ENCODE data around the gene KRT12.
"Not testable (repeated sequence)": the region's sequence is repeated elsewhere in the genome, so short reads cannot be mapped to it uniquely, and the experiment has no call there.

The KRT12 gene

GRCh38 chr17:40883626-40884334 lies 16.8 kb upstream of the KRT12 start:
- DNase-seq = no peak

- DNase-seq = no peak
Observed at GRCh38 chr17:40883031-40883430, 16.0 kb upstream of the KRT12 start.

GRCh38 chr17:40879026-40879425 lies 12.0 kb upstream of the KRT12 start:
- DNase-seq = no peak

DNA sequence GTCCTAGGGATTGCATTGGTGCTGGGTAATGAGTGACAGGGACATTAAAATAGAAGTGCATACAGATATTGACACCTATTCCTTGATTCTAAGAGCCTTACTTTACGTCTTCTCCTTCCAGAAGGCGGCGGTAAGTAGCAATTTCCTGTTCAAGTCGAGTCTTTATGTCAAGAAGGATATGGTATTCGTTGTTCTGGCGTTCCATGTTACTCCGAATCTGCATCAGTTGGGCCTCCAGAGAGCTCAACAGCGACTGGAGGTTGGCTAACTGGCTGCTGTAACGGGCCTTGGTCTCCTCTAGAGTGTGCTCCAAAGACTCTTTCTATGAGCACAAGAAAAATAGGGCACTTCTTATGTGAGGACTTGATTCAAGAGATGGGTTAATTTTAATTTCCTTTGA lies 11.0 kb upstream of the KRT12 start:
- no peak for DNase-seq

DNA sequence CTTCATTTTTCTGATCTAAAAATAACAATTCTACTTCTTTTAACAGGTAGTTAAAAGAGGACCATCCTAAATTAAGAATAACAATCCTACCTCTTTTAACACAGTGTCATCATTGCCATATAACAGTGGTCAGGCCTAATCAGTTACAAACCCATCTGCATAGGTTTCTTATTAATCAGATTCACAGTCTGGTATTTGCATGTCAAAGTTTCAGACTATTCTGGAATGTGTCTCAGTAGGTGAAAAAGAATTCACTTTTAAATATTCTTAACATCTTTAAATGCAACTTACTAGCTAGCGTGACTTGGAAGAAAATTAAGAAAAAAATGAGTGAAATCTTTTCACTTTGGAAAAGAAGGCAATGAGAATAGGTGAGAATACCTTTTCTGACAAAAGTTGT lies 6.8 kb upstream of the KRT12 start:
- no peak for DNase-seq

- DNase-seq = no peak
Observed at GRCh38 chr17:40873255-40873654, 6.2 kb upstream of the KRT12 start.

DNA sequence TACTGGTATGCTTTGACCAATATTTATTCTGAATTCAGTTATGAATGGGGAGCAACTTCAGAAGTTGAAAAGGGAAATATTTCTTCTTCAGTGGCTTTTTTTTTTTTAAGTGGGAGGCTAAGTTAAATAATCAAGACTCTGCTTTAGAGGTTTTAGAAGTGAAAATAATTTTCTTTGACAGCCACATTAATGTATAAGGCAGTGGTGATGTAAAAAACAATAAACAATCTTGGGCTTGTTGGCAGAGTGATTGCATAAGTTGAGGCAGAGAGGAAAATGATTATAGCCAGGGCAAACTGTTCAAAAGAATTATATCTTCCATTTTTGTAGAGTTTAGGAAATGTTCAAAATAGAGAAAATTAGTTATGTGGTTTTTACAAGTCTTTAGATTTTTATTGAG lies 5.4 kb upstream of the KRT12 start:
- DNase-seq = no peak

GRCh38 chr17:40871316-40871715 lies 4.3 kb upstream of the KRT12 start:
- DNase-seq = no peak

DNA sequence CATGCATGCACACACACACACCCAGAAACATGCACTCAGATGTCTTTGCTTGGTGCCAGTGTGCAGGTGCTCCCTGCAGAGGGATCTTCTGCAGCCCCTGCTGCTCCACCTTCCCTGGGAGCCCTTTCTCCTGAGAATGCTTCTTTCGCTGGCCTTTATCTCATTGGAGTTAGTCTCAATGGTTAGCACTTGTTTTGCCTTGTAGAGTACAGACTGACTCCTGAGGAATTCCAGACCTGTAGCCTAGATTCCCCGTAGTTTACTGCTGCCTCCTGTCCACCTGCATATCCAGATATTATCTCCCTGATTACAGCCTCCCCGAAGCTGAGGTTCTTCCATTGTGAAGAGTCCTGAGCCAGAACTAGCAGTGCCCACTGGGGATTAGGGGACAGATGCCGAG lies 3.1 kb upstream of the KRT12 start:
- DNase-seq = no peak

DNA sequence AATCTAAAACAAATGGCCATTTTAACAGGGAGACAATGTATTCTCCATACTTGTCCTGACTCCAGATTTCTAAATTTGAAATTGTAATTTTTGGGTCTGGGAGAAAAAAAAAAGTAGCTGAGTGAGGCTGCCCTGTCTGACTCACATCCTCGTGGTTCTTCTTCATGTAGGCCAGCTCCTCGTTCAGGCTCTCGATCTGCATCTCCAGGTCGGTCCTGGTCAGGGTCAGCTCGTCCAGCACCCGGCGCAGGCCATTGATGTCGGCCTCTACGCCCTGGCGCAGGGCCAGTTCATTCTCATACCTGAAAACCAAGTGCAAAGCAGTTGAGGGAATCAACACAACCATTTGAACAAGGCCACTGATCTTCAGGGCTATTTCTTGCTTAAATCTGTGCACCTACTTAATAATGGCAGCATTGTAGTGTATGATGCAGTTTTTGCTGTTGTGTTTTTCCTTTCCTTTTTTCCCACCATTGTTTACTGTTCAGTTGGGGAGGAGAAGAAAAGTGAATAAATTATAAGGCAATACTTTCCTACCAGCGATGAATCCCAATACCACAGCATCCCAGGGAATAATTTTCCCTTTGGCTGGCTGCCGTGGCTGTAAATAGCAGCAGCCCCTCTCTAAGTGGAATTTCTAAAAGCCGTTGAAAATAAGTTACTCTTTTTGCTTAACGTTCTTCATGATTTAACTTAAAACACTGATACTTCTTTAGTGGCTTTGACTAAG lies 2.2 kb downstream of the KRT12 start:
- DNase-seq = no peak

DNA sequence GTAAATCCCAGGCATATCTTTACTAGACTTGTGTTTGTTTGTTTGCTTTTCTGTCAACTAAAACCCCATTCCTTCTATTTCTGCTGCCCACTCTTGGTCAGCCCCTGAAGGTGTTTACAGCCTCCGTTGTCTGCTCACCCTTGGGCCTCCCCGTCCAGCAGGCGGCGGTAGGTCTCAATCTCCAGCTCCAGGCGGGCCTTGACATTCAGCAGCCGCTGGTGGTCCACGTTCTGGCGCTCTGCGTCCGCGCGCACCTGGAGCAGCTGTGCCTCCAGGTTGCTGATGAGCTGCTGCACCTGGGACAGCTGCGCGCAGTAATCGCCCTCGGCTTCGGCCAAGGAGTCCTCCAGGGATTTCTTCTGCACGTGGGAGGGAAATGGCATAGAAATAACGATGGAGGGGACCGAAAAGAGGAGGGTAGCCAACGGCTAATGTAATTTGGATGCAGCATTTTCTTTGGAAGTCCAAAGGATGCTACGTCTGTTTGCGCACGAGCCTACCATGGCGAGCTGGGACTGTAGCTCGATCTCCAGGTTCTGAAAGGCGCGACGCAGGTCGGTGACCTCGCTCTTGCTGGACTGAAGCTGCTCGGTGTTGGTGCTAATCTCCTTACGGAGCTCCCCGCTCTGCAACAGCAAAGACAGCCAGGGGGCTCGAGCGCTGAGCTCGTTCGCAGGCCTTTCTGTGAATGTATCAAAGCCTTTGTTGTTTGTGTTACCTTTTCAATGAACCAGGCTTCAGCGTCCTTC lies 3.9 kb downstream of the KRT12 start:
- DNase-seq = no peak

GRCh38 chr17:40859536-40859935 lies 7.5 kb downstream of the KRT12 start:
- no peak for DNase-seq

DNA sequence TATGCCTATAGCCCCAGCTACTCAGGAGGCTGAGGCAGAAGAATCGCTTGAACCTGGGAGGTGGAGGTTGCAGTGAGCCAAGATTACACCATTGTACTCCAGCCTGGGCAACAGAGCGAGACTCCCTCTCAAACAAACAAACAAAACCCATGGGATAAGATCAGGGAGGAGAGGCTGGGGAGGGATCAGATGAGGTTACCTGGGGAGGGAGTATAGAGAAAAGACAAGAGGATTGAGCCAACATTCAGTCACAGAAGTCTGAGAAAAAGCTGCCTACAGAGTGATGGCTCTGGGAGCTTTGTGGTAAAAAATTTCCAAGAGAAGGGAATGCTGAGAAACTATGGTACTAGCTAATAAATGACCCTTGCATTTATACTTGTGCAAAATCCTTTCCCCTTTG lies 8.4 kb downstream of the KRT12 start:
- DNase-seq = not testable (repeated sequence)

DNA sequence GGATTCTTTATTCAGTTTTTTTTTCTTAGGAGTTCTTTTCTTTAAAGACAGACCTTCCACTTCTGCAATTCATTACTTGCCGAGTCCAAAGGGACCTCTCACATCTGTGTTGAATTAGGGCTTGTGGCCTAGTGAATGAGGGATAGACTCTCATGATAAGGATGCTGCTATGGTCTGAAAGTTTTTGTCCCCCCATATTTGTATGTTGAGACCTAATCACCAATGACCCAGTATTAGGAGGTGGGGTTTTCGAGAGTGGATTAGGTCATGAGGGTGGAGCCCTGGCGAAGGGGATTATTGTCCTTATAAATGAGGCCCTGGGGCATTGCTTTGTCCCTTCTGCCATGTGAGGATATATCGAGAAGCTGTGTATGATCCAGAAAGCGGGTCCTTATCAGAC lies 9.5 kb downstream of the KRT12 start:
- DNase-seq = no peak

DNA sequence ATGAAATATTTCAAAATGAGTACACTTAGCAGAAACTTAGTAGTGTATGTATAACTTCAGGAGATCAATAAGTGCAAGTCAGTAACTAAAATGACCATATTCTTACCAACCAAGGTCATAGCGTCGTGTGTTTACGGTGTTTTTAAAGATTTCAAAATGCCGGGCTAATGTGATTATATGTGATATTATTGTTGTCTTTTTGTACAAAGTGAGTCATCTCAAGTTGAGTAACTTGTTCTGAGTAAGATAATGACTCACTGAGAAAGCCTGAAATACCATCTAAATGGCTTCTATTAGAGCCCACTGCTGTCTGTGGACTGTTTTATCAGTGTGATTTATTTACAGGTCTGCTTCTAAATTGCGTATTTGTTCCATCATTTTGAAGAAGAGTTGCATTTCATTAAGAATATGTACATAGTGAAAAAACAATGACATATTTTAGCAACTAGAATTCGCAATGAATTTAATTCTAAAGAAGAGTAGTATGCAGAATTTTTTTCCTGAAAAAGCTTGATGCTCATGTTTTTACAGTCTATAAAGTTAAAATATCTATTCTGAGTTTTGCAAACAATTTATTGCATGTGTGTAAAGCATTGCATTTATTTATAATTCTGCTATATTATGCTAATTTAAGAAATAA lies 12.7 kb downstream of the KRT12 start:
- DNase-seq = no peak

GRCh38 chr17:40852364-40852763 lies 14.7 kb downstream of the KRT12 start:
- no peak for DNase-seq

DNA sequence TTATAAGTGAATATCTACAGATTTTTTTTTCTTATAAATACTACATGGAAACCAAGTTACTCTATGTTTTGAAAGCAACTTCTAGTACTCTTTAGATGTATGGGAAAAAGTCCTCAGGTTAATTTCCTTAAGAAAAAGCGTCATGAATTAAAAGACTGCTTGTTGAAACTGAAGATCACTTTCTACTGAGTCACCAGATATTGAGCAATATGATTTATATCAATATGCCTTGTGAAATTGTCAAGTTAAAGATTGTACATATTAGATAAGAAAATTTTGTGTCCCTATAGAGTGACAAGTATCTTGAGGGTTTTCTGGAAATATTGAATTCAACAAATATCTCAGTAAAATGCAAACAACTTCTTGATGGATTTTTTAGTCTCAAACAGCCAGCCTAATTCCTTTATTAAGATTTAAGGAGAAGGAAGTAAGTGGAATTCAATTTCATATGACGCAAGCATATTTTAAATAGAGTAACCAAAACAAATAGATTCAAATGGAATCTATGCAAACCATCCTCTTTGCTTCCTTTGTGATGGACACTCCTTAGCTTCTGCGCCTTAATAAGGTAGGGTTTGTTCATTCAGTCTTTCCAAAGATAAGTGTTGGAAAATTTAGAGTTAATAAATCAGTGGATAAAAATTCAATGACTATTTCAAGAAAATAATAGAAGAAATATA lies 16.6 kb downstream of the KRT12 start:
- DNase-seq = no peak

DNA sequence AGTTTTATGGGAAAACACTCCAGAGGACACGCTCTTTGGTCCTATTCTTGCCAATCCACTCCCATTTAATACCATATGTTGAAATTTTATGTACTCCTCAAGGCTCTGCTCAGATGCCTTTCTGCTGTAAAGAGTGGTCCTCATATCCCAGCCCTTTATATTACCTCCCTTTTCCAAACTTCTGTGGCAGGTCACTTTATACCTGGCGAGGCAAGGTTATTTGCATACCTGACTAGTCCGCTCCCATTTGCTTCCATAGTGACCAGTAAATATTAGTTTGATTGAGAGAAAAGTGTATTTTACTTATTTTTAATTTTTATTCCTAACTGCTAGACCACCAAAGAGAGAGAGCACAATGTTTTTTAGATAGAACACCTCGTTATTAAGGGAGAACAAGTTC lies 17.3 kb downstream of the KRT12 start:
- DNase-seq = no peak

DNA sequence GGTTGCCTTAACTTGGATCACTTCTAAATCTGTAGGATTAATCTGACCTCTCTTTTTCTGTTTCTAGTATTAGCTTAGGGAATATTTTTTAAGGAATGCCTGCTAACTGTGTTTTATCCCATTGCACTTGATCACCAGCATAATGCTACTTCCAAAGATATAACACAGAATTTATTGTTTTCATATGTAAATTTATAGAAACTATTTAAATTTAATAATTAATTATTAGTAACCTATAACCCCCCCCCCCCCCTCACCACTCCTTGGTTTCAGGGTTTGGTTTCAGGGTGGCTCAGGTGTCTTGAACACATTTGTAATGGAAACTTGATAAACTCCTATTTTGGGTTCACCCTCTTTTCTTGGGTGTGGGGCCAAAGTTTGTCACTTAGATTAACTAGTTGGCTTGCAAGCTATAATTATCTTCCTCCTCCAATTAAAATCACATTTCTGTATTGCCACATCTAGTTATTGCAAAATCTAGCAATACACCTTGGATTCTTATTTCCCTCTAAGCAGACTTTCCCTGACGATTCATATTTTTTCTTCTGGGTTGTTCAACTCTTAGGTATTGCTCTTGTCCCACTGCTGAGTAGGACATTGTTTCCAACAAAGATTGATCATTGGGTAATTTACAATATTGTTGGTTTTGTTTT lies 18.3 kb downstream of the KRT12 start:
- no peak for DNase-seq

DNA sequence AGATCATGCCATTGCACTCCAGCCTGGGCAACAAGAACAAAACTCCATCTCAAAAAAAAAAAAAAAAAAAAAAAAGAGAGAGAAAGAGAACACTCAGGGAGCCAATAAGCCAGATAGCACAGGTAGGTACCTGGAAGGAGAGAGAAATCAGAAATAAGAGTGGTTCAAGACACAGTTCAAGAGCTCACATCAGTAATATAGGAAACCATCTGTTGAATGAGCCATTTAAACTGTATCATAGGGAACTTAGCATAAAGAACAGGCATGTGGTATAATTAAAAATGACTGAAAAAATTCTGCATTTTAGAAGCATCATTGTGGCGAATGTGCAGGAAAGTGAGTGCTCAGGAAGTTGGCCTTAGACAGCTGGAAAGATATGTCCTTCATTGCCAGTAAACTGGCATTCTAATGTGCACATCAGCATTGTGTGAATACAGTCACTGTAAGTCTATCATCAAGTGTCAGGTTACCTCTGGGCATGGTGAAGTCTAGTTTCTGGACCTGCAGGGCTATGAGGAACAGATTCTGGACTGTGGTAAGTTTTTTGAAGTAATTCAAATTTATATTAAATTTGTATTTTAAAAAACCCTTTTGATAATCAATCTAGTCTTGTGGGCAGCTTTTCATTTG lies 20.4 kb downstream of the KRT12 start:
- DNase-seq = no peak

DNA sequence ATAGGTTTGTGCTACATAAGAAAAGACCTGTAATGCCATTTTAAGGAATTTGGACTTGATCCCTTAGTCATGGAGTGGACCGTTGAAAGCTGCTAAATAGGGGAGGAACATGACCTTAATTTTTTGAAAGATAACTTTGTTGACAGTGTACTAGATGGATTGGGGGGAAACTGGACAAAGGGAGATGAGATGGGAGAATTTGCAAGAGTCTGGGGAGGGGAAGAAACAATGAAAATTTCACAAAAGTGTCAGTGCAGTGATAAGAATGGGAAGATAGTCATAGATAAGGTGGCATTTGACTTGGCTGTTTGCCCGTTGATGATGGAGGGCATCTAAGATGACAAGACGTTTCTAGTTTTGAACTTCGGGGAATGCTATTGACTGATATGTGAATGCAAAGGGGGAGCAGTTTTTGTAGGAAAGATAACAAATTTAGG lies 22.3 kb downstream of the KRT12 start:
- no peak for DNase-seq

GRCh38 chr17:40843242-40843641 lies 23.8 kb downstream of the KRT12 start:
- DNase-seq = no peak

Measured in NCI-H2081 (cell line).